BE2C (cell line): ENCODE measurements around the gene DNAH7.
"Not testable (repeated sequence)": the region's sequence is repeated elsewhere in the genome, so short reads cannot be mapped to it uniquely, and the experiment has no call there.

ENCODE experiments used
- DNase-seq: peaks from one replicate; pipeline ENCODE4 v3.0.0-alpha.2; 2020
- H3K27me3 ChIP-seq: fragments of 250-450 bp; sonication (Bioruptor Pico); 2 replicates; pipeline ENCODE4 v1.5.1; 2020; ENCODE audit warnings: mild to moderate bottlenecking
- H3K36me3 ChIP-seq: fragments of 250-450 bp; sonication (Bioruptor Pico); 2 replicates; pipeline ENCODE4 v1.5.1; 2020; ENCODE audit warnings: mild to moderate bottlenecking
- H3K4me1 ChIP-seq: fragments of 250-450 bp; sonication (Bioruptor Pico); 2 replicates; pipeline ENCODE4 v1.5.1; 2020
- H3K4me3 ChIP-seq: 2 replicates; pipeline ENCODE4 v1.5.1; 2011; ENCODE audit warnings: low read depth, low read length
- H3K9me3 ChIP-seq: fragments of 250-450 bp; sonication (Bioruptor Pico); 2 replicates; pipeline ENCODE4 v1.5.1; 2020
- CTCF ChIP-seq: IDR thresholded peaks from 2 replicates; pipeline ENCODE4 v1.5.1; 2012; ENCODE audit warnings: mild to moderate bottlenecking, low read depth, low read length

DNAH7 gene

GRCh38 chr2:196096982-196097745 is 28.5 kb upstream of the DNAH7 start:
- Histone ChIP-seq H3K4me1 (no peaks in the 10 kb centered on the region), H3K4me3 (no peak overlapping the region), H3K36me3 (no peaks in the 10 kb centered on the region), H3K27me3 (no peaks in the 10 kb centered on the region), H3K9me3 (no peaks in the 10 kb centered on the region; the same call in 1 of the 2 replicates)
- no peak for DNase-seq
- no peak for TF ChIP-seq CTCF

- Histone ChIP-seq H3K4me1 (no peaks in the 10 kb centered on the region), H3K9me3 (no peaks in the 10 kb centered on the region; the same call in 1 of the 2 replicates), H3K27me3 (no peaks in the 10 kb centered on the region), H3K36me3 (no peaks in the 10 kb centered on the region), H3K4me3 (no peak overlapping the region)
- no peak for TF ChIP-seq CTCF
- DNase-seq = no peak
Observed at GRCh38 chr2:196096264-196096663, 27.6 kb upstream of the DNAH7 start.

- H3K9me3 ChIP-seq, H3K36me3 ChIP-seq, H3K4me1 ChIP-seq, DNase-seq, H3K27me3 ChIP-seq, H3K4me3 ChIP-seq: not testable (repeated sequence)
Observed at GRCh38 chr2:196089448-196089847, 20.8 kb upstream of the DNAH7 start.

- no peak for DNase-seq
Observed at GRCh38 chr2:196088203-196088602, 19.6 kb upstream of the DNAH7 start.

GRCh38 chr2:196086517-196087368 is 18.1 kb upstream of the DNAH7 start:
- Histone ChIP-seq H3K36me3 (no peaks in the 10 kb centered on the region), H3K4me1 (no peaks in the 10 kb centered on the region), H3K27me3 (no peaks in the 10 kb centered on the region), H3K9me3 (no peaks in the 10 kb centered on the region), H3K4me3 (no peak overlapping the region)
- no peak for DNase-seq
- no peak for TF ChIP-seq CTCF

More at GRCh38 chr2:196088203-196088602, 19.6 kb upstream of the DNAH7 start:
- no peak for TF ChIP-seq CTCF
- Histone ChIP-seq H3K4me3 (no peak overlapping the region), H3K36me3 (no peaks in the 10 kb centered on the region), H3K4me1 (no peaks in the 10 kb centered on the region), H3K27me3 (no peaks in the 10 kb centered on the region), H3K9me3 (no peaks in the 10 kb centered on the region)

- no peaks in the 10 kb centered on the region for H3K4me1 ChIP-seq
- no peak for DNase-seq
- H3K4me3 ChIP-seq = no peak overlapping the region
- H3K9me3 ChIP-seq = no peaks in the 10 kb centered on the region
- TF ChIP-seq CTCF = no peak
- H3K27me3 ChIP-seq = no peaks in the 10 kb centered on the region
- no peaks in the 10 kb centered on the region for H3K36me3 ChIP-seq
Observed at GRCh38 chr2:196083601-196084000, 15.0 kb upstream of the DNAH7 start.
